ENCODE data around the gene SNX9.

GRCh38 chr6:157791450-157791849 lies 31.6 kb upstream of the SNX9 start:
- no peak for TF ChIP-seq POLR2AphosphoS5 (IDR thresholded peaks at IDR 0.05)
- TF ChIP-seq CTCF (IDR thresholded peaks at IDR 0.05; ENCODE audit: poor library complexity, severe bottlenecking), result no peak
- TF ChIP-seq MXI1 (conservative IDR thresholded peaks at IDR 0.05; ENCODE audit: poor library complexity, severe bottlenecking), result no peak
- no peak for TF ChIP-seq EZH2 (IDR thresholded peaks at IDR 0.05; ENCODE audit: borderline replicate concordance, insufficient read depth, low read length, poor library complexity, severe bottlenecking)
- TF ChIP-seq EP300 (conservative IDR thresholded peaks at IDR 0.05; ENCODE audit: poor library complexity, severe bottlenecking), result no peak

All from neural cell (in vitro differentiated cells).